SK-N-SH treated with all-trans-retinoic acid at 6 μM for 48 hours (cell line): ENCODE measurements around the gene USP36.

Source experiments
- ATAC-seq: fragments of 200-7000 bp; cut with Tn5 transposase; 3 replicates; pipeline ENCODE4 v1.9.1; 2020; ENCODE audit warnings: mild to moderate bottlenecking, moderate library complexity
- ARNTL ChIP-seq: fragments of 450-650 bp; formaldehyde crosslinking; IDR thresholded peaks from 2 replicates; pipeline ENCODE4 v1.5.0; 2020; ENCODE audit warnings: low read depth, mild to moderate bottlenecking, moderate library complexity, borderline replicate concordance
- ESRRG ChIP-seq: fragments of 250-450 bp; sonication (Bioruptor Pico); IDR thresholded peaks from 2 replicates; pipeline ENCODE4 v1.6.1; 2021; ENCODE audit warnings: mild to moderate bottlenecking
- GLIS3 ChIP-seq: fragments of 250-450 bp; sonication (Bioruptor Pico); IDR thresholded peaks from 2 replicates; pipeline ENCODE4 v1.5.0; 2020; ENCODE audit warnings: mild to moderate bottlenecking, moderate library complexity
- ISL1 ChIP-seq: fragments of 250-450 bp; sonication (Bioruptor Pico); IDR thresholded peaks from 2 replicates; pipeline ENCODE4 v2.1.2; 2022; ENCODE audit warnings: mild to moderate bottlenecking, moderate library complexity
- PPARA ChIP-seq: fragments of 250-450 bp; sonication (Bioruptor Pico); IDR thresholded peaks from 2 replicates; pipeline ENCODE4 v1.5.0; 2020; ENCODE audit warnings: mild to moderate bottlenecking, borderline replicate concordance
- SNAI2 ChIP-seq: fragments of 250-450 bp; sonication (Bioruptor Pico); IDR thresholded peaks from 2 replicates; pipeline ENCODE4 v1.5.0; 2020; ENCODE audit warnings: mild to moderate bottlenecking, moderate library complexity
- TOX ChIP-seq: fragments of 250-450 bp; sonication (Bioruptor Pico); IDR thresholded peaks from 2 replicates; pipeline ENCODE4 v1.8.0; 2021; ENCODE audit warnings: mild to moderate bottlenecking, moderate library complexity, borderline replicate concordance
- ZC3H10 ChIP-seq: fragments of 250-450 bp; sonication (Bioruptor Pico); IDR thresholded peaks from 2 replicates; pipeline ENCODE4 v1.5.1; 2021; ENCODE audit warnings: mild to moderate bottlenecking, moderate library complexity
- ZFP3 ChIP-seq: fragments of 250-450 bp; sonication (Bioruptor Pico); IDR thresholded peaks from 2 replicates; pipeline ENCODE4 v1.5.0; 2020; ENCODE audit warnings: mild to moderate bottlenecking, moderate library complexity
- ZFP30 ChIP-seq: fragments of 450-650 bp; formaldehyde crosslinking; IDR thresholded peaks from 2 replicates; pipeline ENCODE4 v1.5.0; 2022; ENCODE audit warnings: mild to moderate bottlenecking, moderate library complexity
- ZNF565 ChIP-seq: fragments of 450-650 bp; formaldehyde crosslinking; conservative IDR thresholded peaks from 2 replicates; pipeline ENCODE4 v1.5.0; 2020; ENCODE audit warnings: low read depth, mild to moderate bottlenecking, moderate library complexity
- ZNF70 ChIP-seq: fragments of 450-650 bp; formaldehyde crosslinking; IDR thresholded peaks from 2 replicates; pipeline ENCODE4 v1.5.0; 2020; ENCODE audit warnings: mild to moderate bottlenecking, moderate library complexity
- ZNF8 ChIP-seq: fragments of 450-650 bp; formaldehyde crosslinking; IDR thresholded peaks from 2 replicates; pipeline ENCODE4 v1.5.0; 2020; ENCODE audit warnings: mild to moderate bottlenecking, moderate library complexity
- TF ChIP-seq, protein P1 (sequence below): fragments of 250-450 bp; sonication (Bioruptor Pico); IDR thresholded peaks from 2 replicates; pipeline ENCODE4 v1.5.1; 2020; ENCODE audit warnings: low read depth, mild to moderate bottlenecking, moderate library complexity
- TF ChIP-seq, protein P2 (sequence below): fragments of 250-450 bp; sonication (Bioruptor Pico); IDR thresholded peaks from 2 replicates; pipeline ENCODE4 v1.5.0; 2020; ENCODE audit warnings: mild to moderate bottlenecking, moderate library complexity
- TF ChIP-seq, protein P3 (sequence below): fragments of 250-450 bp; sonication (Bioruptor Pico); IDR thresholded peaks from 2 replicates; pipeline ENCODE4 v1.8.0; 2021; ENCODE audit warnings: low read depth, mild to moderate bottlenecking, moderate library complexity, borderline replicate concordance
- TF ChIP-seq, protein P4 (sequence below): fragments of 250-450 bp; sonication (Bioruptor Pico); IDR thresholded peaks from 2 replicates; pipeline ENCODE4 v1.5.1; 2021; ENCODE audit warnings: mild to moderate bottlenecking, moderate library complexity
- TF ChIP-seq, protein P5 (sequence below): fragments of 250-450 bp; sonication (Bioruptor Pico); IDR thresholded peaks from 2 replicates; pipeline ENCODE4 v1.8.0; 2020; ENCODE audit warnings: mild to moderate bottlenecking, moderate library complexity, borderline replicate concordance

The USP36 gene

GRCh38 chr17:78802008-78802407 is 38.6 kb downstream of the USP36 start:
- ATAC-seq, result no peak
- TF ChIP-seq ZFP3 (no peak), ARNTL (CRISPR knock-in tag) (no peak), SNAI2 (no peak)
- TF ChIP-seq, protein P1, sequence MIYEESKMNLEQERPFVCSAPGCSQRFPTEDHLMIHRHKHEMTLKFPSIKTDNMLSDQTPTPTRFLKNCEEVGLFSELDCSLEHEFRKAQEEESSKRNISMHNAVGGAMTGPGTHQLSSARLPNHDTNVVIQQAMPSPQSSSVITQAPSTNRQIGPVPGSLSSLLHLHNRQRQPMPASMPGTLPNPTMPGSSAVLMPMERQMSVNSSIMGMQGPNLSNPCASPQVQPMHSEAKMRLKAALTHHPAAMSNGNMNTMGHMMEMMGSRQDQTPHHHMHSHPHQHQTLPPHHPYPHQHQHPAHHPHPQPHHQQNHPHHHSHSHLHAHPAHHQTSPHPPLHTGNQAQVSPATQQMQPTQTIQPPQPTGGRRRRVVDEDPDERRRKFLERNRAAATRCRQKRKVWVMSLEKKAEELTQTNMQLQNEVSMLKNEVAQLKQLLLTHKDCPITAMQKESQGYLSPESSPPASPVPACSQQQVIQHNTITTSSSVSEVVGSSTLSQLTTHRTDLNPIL (CRISPR knock-in tag), result no peak
- TF ChIP-seq, all 23 proteins: peak for 0

GRCh38 chr17:78800132-78800931 is 40.3 kb downstream of the USP36 start:
- ATAC-seq, result no peak
- no peak for TF ChIP-seq ZNF565 (CRISPR knock-in tag)
- TF ChIP-seq, protein P1 (CRISPR knock-in tag), result no peak
- TF ChIP-seq, protein P2, sequence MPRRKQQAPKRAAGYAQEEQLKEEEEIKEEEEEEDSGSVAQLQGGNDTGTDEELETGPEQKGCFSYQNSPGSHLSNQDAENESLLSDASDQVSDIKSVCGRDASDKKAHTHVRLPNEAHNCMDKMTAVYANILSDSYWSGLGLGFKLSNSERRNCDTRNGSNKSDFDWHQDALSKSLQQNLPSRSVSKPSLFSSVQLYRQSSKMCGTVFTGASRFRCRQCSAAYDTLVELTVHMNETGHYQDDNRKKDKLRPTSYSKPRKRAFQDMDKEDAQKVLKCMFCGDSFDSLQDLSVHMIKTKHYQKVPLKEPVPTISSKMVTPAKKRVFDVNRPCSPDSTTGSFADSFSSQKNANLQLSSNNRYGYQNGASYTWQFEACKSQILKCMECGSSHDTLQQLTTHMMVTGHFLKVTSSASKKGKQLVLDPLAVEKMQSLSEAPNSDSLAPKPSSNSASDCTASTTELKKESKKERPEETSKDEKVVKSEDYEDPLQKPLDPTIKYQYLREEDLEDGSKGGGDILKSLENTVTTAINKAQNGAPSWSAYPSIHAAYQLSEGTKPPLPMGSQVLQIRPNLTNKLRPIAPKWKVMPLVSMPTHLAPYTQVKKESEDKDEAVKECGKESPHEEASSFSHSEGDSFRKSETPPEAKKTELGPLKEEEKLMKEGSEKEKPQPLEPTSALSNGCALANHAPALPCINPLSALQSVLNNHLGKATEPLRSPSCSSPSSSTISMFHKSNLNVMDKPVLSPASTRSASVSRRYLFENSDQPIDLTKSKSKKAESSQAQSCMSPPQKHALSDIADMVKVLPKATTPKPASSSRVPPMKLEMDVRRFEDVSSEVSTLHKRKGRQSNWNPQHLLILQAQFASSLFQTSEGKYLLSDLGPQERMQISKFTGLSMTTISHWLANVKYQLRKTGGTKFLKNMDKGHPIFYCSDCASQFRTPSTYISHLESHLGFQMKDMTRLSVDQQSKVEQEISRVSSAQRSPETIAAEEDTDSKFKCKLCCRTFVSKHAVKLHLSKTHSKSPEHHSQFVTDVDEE (CRISPR knock-in tag), result no peak
- TF ChIP-seq, protein P3, sequence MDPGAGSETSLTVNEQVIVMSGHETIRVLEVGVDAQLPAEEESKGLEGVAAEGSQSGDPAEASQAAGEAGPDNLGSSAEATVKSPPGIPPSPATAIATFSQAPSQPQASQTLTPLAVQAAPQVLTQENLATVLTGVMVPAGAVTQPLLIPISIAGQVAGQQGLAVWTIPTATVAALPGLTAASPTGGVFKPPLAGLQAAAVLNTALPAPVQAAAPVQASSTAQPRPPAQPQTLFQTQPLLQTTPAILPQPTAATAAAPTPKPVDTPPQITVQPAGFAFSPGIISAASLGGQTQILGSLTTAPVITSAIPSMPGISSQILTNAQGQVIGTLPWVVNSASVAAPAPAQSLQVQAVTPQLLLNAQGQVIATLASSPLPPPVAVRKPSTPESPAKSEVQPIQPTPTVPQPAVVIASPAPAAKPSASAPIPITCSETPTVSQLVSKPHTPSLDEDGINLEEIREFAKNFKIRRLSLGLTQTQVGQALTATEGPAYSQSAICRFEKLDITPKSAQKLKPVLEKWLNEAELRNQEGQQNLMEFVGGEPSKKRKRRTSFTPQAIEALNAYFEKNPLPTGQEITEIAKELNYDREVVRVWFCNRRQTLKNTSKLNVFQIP, result no peak
- no peak for TF ChIP-seq ESRRG (CRISPR knock-in tag)
- TF ChIP-seq ZFP3, result no peak

- peak; percentile 55; the same call in 2 of the 3 replicates for ATAC-seq
- TF ChIP-seq, protein P4, sequence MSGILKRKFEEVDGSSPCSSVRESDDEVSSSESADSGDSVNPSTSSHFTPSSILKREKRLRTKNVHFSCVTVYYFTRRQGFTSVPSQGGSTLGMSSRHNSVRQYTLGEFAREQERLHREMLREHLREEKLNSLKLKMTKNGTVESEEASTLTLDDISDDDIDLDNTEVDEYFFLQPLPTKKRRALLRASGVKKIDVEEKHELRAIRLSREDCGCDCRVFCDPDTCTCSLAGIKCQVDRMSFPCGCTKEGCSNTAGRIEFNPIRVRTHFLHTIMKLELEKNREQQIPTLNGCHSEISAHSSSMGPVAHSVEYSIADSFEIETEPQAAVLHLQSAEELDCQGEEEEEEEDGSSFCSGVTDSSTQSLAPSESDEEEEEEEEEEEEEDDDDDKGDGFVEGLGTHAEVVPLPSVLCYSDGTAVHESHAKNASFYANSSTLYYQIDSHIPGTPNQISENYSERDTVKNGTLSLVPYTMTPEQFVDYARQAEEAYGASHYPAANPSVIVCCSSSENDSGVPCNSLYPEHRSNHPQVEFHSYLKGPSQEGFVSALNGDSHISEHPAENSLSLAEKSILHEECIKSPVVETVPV (CRISPR knock-in tag), result no peak
- TF ChIP-seq, protein P3, result no peak
- TF ChIP-seq ZC3H10 (CRISPR knock-in tag) (no peak), ARNTL (CRISPR knock-in tag) (no peak), ISL1 (CRISPR knock-in tag) (no peak), ESRRG (CRISPR knock-in tag) (no peak), ZFP30 (CRISPR knock-in tag) (no peak), ZNF70 (CRISPR knock-in tag) (no peak), ZNF565 (CRISPR knock-in tag) (no peak), ZNF8 (no peak), GLIS3 (CRISPR knock-in tag) (no peak), PPARA (CRISPR knock-in tag) (no peak), SNAI2 (no peak), TOX (CRISPR knock-in tag) (no peak)
- TF ChIP-seq, protein P1 (CRISPR knock-in tag), result no peak
- TF ChIP-seq, protein P5, sequence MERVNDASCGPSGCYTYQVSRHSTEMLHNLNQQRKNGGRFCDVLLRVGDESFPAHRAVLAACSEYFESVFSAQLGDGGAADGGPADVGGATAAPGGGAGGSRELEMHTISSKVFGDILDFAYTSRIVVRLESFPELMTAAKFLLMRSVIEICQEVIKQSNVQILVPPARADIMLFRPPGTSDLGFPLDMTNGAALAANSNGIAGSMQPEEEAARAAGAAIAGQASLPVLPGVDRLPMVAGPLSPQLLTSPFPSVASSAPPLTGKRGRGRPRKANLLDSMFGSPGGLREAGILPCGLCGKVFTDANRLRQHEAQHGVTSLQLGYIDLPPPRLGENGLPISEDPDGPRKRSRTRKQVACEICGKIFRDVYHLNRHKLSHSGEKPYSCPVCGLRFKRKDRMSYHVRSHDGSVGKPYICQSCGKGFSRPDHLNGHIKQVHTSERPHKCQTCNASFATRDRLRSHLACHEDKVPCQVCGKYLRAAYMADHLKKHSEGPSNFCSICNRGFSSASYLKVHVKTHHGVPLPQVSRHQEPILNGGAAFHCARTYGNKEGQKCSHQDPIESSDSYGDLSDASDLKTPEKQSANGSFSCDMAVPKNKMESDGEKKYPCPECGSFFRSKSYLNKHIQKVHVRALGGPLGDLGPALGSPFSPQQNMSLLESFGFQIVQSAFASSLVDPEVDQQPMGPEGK (CRISPR knock-in tag), result no peak
These were observed 41.7 kb downstream of the USP36 start for GRCh38 chr17:78798695-78799559.
